ENCODE results near the gene ANXA6.

Gene ANXA6

DNA sequence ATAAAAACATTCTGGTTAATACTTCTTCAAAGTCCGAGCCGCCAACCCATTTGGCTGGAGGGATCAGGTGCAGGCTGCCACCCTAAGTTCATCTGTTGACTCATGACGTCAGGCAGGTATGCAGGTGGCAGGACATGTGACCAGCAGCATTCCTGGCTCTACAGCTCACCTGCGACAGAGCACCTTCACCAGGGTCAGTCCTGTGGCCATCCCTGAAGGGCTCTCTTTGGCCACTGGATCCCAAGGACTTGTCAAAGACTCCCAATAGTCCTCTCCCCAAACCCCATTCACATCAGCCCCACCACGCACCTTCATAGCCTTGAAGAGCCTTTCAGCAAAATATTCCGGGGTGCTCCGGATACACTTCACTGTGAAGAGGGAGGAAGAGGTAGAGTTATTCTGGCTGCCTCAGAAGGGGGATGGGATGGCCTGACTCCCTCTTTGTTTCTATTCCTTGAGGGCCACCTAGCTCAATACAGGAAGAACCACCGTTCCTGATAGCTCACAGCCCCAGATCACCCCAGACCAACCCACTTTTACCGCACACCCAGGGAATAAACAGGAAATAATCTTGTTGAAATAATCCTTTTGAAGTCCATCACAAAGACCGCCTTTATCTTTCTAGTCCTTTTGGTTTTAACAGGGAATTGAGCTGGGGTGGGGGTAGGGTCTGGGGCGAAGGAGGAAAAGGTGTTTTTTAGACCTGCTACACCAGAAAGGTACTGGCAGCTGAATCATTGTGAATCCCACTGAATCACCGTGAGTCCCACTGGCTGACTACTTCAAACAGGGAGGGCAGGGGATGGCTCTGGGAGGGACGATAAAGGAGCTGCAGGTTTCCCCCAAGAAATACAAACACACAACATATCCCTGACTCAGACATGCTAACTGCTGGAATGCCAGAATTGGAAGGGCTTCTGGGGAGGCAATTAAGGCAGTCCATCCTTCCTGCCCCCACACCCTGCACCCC lies 26.4 kb downstream of the ANXA6 start:
- Histone ChIP-seq H3K27ac (no peak overlapping the region), H3K4me3 (no peak overlapping the region)
- DNase-seq (ENCODE audit: low spot score): no peak
- TF ChIP-seq, protein P1, sequence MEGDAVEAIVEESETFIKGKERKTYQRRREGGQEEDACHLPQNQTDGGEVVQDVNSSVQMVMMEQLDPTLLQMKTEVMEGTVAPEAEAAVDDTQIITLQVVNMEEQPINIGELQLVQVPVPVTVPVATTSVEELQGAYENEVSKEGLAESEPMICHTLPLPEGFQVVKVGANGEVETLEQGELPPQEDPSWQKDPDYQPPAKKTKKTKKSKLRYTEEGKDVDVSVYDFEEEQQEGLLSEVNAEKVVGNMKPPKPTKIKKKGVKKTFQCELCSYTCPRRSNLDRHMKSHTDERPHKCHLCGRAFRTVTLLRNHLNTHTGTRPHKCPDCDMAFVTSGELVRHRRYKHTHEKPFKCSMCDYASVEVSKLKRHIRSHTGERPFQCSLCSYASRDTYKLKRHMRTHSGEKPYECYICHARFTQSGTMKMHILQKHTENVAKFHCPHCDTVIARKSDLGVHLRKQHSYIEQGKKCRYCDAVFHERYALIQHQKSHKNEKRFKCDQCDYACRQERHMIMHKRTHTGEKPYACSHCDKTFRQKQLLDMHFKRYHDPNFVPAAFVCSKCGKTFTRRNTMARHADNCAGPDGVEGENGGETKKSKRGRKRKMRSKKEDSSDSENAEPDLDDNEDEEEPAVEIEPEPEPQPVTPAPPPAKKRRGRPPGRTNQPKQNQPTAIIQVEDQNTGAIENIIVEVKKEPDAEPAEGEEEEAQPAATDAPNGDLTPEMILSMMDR (IDR thresholded peaks at IDR 0.05): no peak

DNA sequence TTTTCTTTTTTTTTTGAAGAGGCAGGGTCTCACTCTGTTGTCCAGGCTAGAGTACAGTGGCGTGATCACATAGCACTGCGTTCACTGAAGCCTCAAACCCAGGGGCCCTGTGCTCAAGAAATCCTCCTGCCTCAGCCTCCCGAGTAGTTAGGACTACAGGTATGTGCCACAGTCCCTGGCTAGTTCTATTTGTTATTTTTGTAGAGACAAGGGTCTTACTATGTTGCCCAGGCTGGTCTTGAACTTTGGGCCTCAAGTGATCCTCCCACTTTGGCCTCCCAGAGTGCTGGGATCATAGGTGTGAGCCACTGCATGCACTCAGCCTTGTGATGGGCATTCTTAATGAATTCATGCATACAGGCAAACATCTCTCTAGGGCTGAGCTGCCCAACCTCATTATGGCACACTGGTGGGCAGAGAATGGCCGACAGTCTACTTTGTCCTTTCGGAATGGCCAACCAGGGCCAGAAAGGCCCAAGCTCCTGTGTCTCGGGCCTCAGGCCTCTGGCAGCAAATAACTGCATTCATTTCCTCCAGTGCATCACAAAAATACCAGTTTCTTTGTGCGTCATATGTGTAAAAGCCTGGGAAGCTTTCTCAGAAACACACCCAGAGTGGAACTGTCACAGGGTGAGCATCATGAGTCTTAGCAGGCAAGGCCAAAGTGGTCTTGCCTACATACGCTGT lies 27.2 kb downstream of the ANXA6 start:
- Histone ChIP-seq H3K4me3 (no peak overlapping the region), H3K27ac (no peak overlapping the region)
- DNase-seq (ENCODE audit: low spot score): no peak
- TF ChIP-seq, protein P1 (IDR thresholded peaks at IDR 0.05): no peak

DNA sequence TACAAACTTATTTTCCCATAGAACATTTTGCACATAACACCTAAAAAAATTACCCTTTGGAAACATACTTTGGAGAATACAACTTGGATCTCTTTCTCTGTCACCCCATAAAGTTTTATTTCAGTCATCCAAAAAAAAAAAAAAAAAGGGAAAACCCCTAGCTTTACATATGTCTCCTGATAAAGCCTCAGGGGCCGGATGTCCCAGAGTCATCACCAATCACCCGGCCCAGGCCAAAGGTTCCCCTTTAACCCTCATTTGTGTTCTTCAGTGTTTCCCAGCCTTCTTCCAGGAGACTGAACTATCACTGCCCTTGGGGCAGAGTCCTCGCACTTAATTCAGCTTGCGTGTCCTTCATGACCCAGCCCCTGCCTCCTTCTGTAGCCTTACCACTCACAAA lies 28.8 kb downstream of the ANXA6 start:
- Histone ChIP-seq H3K4me3 (no peak overlapping the region), H3K27ac (no peak overlapping the region)
- no peak for DNase-seq (ENCODE audit: low spot score)
- TF ChIP-seq, protein P1 (IDR thresholded peaks at IDR 0.05): no peak

DNA sequence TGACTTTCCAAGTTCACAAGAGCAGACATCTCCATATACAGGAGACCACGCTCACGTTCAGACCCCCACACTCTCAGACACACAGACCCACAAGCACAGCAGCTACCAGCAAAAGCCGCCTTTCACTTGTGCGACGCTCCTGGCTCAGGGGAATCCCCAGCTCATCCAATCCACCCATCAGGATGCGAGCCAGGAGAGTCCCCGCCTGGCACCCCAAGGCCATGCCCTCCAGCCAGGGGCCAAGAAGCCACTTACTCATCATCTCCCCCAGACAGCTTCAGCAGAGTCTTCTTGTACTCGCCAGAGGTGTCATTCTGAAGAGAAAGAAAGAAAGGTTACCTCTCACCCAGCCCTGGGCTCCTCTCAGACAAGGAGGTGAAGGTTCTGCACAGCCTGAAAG lies 29.7 kb downstream of the ANXA6 start:
- no peak overlapping the region for H3K27ac ChIP-seq

DNA sequence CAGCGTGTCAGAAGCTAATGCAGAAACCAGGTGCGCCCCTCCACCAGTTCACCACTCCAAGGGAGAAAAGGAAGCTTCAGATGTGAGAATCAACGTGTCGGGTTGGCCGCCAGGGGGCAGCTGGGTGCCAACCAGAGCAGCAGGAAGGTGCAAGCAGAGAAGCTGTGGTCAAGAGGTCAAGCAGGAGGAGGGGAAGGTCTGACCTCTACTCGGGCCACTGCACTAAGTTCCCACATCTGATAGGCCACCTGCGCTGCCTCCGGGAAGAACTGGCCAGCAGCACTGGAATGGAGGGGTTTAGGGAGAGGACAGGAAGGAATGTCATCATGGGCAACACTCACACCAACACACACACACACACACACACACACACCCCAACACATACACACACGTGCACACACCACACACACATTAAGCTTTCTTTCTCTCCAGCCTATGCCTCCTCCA lies 31.4 kb downstream of the ANXA6 start:
- no peak overlapping the region for H3K27ac ChIP-seq
- no peak overlapping the region for H3K4me3 ChIP-seq
- TF ChIP-seq, protein P1 (IDR thresholded peaks at IDR 0.05): peak; percentile 56
- DNase-seq (ENCODE audit: low spot score): peak; percentile 82

More for the DNA sequence above, 29.7 kb downstream of the ANXA6 start:
- no peak for DNase-seq (ENCODE audit: low spot score)
- no peak overlapping the region for H3K4me3 ChIP-seq
- TF ChIP-seq, protein P1 (IDR thresholded peaks at IDR 0.05): no peak

DNA sequence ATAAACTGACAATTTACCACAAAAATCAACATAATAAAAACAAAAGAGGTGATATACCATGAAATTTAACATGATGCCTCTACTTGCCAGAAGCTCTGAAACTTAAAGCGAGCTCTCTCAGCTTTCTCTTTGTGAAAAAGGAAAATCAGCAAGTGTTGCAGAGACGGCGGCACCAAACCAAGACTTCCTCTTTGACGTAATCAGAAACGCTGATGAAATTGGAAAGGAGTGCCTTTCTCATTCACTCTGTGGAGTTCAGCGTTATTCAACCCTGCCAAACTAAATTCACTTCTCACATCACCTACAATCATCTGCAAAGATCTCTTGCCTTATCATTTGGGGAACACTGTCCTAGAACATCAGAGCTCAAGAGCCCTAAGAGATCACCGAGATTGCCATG lies 32.2 kb downstream of the ANXA6 start:
- Histone ChIP-seq H3K4me3 (no peak overlapping the region), H3K27ac (no peak overlapping the region)
- DNase-seq (ENCODE audit: low spot score): no peak
- TF ChIP-seq, protein P1 (IDR thresholded peaks at IDR 0.05): no peak

Data from coronary artery (tissue), 2 donors.